OCI-LY3 (cell line): ENCODE data around the gene ADM5.

Source experiments
- EZH2phosphoT487 ChIP-seq: fragments of 200-600 bp; shearing (Covaris generic); IDR thresholded peaks from 2 replicates; pipeline ENCODE4 v1.6.1; 2018; ENCODE audit warnings: antibody characterized with exemption, mixed run types, low read depth
- TF ChIP-seq, protein P1 (sequence below): fragments of 200-600, 300-600 bp; sonication (generic); IDR thresholded peaks from 2 replicates; pipeline ENCODE4 v1.5.1; 2014; ENCODE audit warnings: antibody characterized with exemption, low read length, low read depth

DNA sequence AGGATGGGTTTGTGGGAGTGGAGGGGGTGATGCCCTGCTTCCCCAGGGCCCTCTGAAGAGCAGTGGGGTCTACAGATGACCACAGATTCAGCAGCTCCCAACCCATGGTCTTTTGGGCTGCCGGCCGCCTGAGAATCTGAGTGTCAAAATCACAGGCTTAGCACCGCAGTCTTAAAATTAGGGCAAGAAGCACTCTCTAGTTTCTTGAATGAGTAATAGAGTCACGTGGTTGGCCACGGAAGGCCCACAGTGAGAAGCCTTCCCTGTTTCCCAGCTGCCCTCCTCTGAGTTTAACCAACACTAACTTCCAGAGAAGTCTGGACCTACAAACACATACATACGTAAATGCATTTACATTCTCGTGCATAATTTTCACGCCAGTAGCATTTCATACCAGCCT is 7.1 kb upstream of the ADM5 start:
- TF ChIP-seq, protein P1, sequence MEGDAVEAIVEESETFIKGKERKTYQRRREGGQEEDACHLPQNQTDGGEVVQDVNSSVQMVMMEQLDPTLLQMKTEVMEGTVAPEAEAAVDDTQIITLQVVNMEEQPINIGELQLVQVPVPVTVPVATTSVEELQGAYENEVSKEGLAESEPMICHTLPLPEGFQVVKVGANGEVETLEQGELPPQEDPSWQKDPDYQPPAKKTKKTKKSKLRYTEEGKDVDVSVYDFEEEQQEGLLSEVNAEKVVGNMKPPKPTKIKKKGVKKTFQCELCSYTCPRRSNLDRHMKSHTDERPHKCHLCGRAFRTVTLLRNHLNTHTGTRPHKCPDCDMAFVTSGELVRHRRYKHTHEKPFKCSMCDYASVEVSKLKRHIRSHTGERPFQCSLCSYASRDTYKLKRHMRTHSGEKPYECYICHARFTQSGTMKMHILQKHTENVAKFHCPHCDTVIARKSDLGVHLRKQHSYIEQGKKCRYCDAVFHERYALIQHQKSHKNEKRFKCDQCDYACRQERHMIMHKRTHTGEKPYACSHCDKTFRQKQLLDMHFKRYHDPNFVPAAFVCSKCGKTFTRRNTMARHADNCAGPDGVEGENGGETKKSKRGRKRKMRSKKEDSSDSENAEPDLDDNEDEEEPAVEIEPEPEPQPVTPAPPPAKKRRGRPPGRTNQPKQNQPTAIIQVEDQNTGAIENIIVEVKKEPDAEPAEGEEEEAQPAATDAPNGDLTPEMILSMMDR: no peak
- TF ChIP-seq EZH2phosphoT487: no peak
